SK-N-SH (cell line): Measurements from ENCODE around the gene SFTPA2. TPM values are rescaled to one million over a fixed set of nuclear protein-coding genes. Genes with fewer than 3 reads are reported as not detected.

Experiments used
- CTCF ChIA-PET: fragments of 300-600, 350-600 bp; formaldehyde crosslinking; extraction: SDS; loops from one replicate; lab custom pipeline; 2021; lab: Yijun Ruan, JAX
- POLR2A ChIA-PET: fragments of 350-600 bp; sonication (Branson Sonifier 250); formaldehyde crosslinking; extraction: SDS; loops from one replicate; lab custom pipeline; 2020; ENCODE audit warnings: antibody characterized with exemption, inconsistent platforms; lab: Yijun Ruan, JAX
- DNase-seq: peaks from one replicate; pipeline ENCODE4 v3.0.0; 2012
- H2AFZ ChIP-seq: fragments of 200-600 bp; sonication (generic); 2 replicates; pipeline ENCODE4 v1.8.1; 2016; ENCODE audit warnings: antibody characterized with exemption, mild to moderate bottlenecking, low read depth
- H3F3A ChIP-seq: fragments of 200-600 bp; sonication (generic); replicated peaks from 2 replicates; pipeline ENCODE3; 2016; ENCODE audit warnings: antibody characterized with exemption, mild to moderate bottlenecking; ENCODE audit not compliant: insufficient read depth
- H3K27ac ChIP-seq, 2 experiments: fragments of 200-500 bp in 1 of 2; fragments of 200-600 bp in 1 of 2; sonication (Bioruptor generic) in 1 of 2; sonication (generic), shearing (Covaris generic) in 1 of 2; 2 replicates each; pipeline versions ENCODE4 v1.5.1 to v1.6.1; 2014 to 2016; ENCODE audit warnings: low read depth in 2 of 2, inconsistent platforms in 1 of 2, low read length in 1 of 2, mild to moderate bottlenecking in 1 of 2, mixed read lengths in 1 of 2
- H3K27me3 ChIP-seq: fragments of 200-600 bp; sonication (generic), shearing (Covaris generic); 2 replicates; pipeline ENCODE4 v1.6.1; 2016; ENCODE audit warnings: mixed run types; ENCODE audit not compliant: insufficient read depth
- H3K36me3 ChIP-seq, 2 experiments: fragments of 200-500 bp in 1 of 2; fragments of 200-600 bp in 1 of 2; sonication (Bioruptor generic) in 1 of 2; sonication (generic) in 1 of 2; replicated peaks in 1 of 2; 2 replicates each; pipeline versions ENCODE3 to v1.5.1; 2014 to 2016; ENCODE audit warnings: low read length in 1 of 2, mild to moderate bottlenecking in 1 of 2; ENCODE audit not compliant: insufficient read depth in 2 of 2, control insufficient read depth in 1 of 2
- H3K4me1 ChIP-seq, 2 experiments: fragments of 200-500 bp in 1 of 2; fragments of 200-600 bp in 1 of 2; sonication (Bioruptor generic) in 1 of 2; sonication (generic), shearing (Covaris generic) in 1 of 2; 2 replicates each; pipeline versions ENCODE4 v1.5.1 to v1.6.1; 2014 to 2016; ENCODE audit warnings: low read depth in 1 of 2, low read length in 1 of 2, mixed run types in 1 of 2; ENCODE audit not compliant: insufficient read depth in 2 of 2, control insufficient read depth in 1 of 2
- H3K4me2 ChIP-seq: fragments of 200-600 bp; sonication (generic), shearing (Covaris generic); 2 replicates; pipeline ENCODE4 v1.6.1; 2017; ENCODE audit warnings: mixed run types
- H3K4me3 ChIP-seq, 2 experiments: fragments of 200-500 bp in 1 of 2; fragments of 200-600 bp in 1 of 2; sonication (Bioruptor generic) in 1 of 2; sonication (generic), shearing (Covaris generic) in 1 of 2; 2 replicates each; pipeline versions ENCODE4 v1.5.1 to v1.8.1; 2014 to 2016; ENCODE audit warnings: low read depth in 2 of 2, inconsistent platforms in 1 of 2, low read length in 1 of 2, mild to moderate bottlenecking in 1 of 2, mixed read lengths in 1 of 2, moderate library complexity in 1 of 2
- H3K79me2 ChIP-seq: fragments of 200-600 bp; sonication (generic); 2 replicates; pipeline ENCODE4 v1.8.1; 2017; ENCODE audit warnings: mild to moderate bottlenecking; ENCODE audit not compliant: insufficient read depth
- H3K9ac ChIP-seq: fragments of 200-600 bp; sonication (generic); 2 replicates; pipeline ENCODE4 v1.6.1; 2017; ENCODE audit warnings: mixed run types
- H3K9me2 ChIP-seq: fragments of 200-600 bp; sonication (generic); 2 replicates; pipeline ENCODE4 v1.6.1; 2017; ENCODE audit warnings: mixed run types
- H3K9me3 ChIP-seq: fragments of 200-600 bp; sonication (generic); 2 replicates; pipeline ENCODE4 v1.6.1; 2017; ENCODE audit warnings: mixed run types, mild to moderate bottlenecking, moderate library complexity
- H4K20me1 ChIP-seq: fragments of 200-600 bp; sonication (generic); 2 replicates; pipeline ENCODE4 v1.6.1; 2017; ENCODE audit warnings: mild to moderate bottlenecking, mixed run types; ENCODE audit not compliant: insufficient read depth
- CHD2 ChIP-seq: fragments of 150-350 bp; IDR thresholded peaks from 2 replicates; pipeline ENCODE4 v1.6.1; 2018; ENCODE audit warnings: low read length; ENCODE audit not compliant: partially characterized antibody
- FOSL2 ChIP-seq: IDR thresholded peaks from 2 replicates; pipeline ENCODE4 v1.4.0; 2012; ENCODE audit warnings: low read depth, mild to moderate bottlenecking, moderate library complexity, borderline replicate concordance
- POLR2AphosphoS5 ChIP-seq: IDR thresholded peaks from 2 replicates; pipeline ENCODE4 v1.6.1; 2012; ENCODE audit warnings: low read depth, low read length
- RAD21 ChIP-seq: IDR thresholded peaks from 2 replicates; pipeline ENCODE4 v1.6.1; 2012; ENCODE audit warnings: mild to moderate bottlenecking, low read length
- RXRA ChIP-seq: IDR thresholded peaks from 2 replicates; pipeline ENCODE4 v1.4.0; 2012; ENCODE audit warnings: low read depth, mild to moderate bottlenecking, borderline replicate concordance
- SMC3 ChIP-seq: IDR thresholded peaks from 2 replicates; pipeline ENCODE4 v1.6.1; 2012; ENCODE audit warnings: low read depth, low read length, improper control_type of control experiment
- TAF1 ChIP-seq: IDR thresholded peaks from 2 replicates; pipeline ENCODE4 v1.6.1; 2012; ENCODE audit warnings: low read depth, mild to moderate bottlenecking, low read length, moderate library complexity, borderline replicate concordance
- YY1 ChIP-seq: IDR thresholded peaks from 2 replicates; pipeline ENCODE4 v1.4.0; 2012; ENCODE audit warnings: low read depth, mild to moderate bottlenecking
- whole genome bisulfite sequencing: methylation state at CpG from one replicate; pipeline ENCODE4 v1.1.6; 2017; ENCODE audit warnings: low lambda C conversion rate; 5-methylcytosine and 5-hydroxymethylcytosine counted together
- polyA plus RNA-seq, 3 experiments: library from polyadenylated mRNA; depleted of rRNA; stranded (reverse); fragments of >200 nt; gene quantifications; 2 replicates each; pipeline ENCODE4 v1.2.3, GENCODE V29; 2012
- TF ChIP-seq, protein P1 (sequence below): fragments of 200-600 bp; sonication (generic); IDR thresholded peaks from 2 replicates; pipeline ENCODE4 v1.6.1; 2017; ENCODE audit warnings: antibody characterized with exemption, mild to moderate bottlenecking, moderate library complexity

The SFTPA2 gene
- not detected in 2 replicates for polyA plus RNA-seq (2012; rRNA removed)
- not detected in 2 replicates for polyA plus RNA-seq (2012; cell fraction: cytosol; rRNA removed)
- 0.02 TPM in 1 of 2 replicates, not detected in the other for polyA plus RNA-seq (2012; cell fraction: nucleus; rRNA removed)

DNA sequence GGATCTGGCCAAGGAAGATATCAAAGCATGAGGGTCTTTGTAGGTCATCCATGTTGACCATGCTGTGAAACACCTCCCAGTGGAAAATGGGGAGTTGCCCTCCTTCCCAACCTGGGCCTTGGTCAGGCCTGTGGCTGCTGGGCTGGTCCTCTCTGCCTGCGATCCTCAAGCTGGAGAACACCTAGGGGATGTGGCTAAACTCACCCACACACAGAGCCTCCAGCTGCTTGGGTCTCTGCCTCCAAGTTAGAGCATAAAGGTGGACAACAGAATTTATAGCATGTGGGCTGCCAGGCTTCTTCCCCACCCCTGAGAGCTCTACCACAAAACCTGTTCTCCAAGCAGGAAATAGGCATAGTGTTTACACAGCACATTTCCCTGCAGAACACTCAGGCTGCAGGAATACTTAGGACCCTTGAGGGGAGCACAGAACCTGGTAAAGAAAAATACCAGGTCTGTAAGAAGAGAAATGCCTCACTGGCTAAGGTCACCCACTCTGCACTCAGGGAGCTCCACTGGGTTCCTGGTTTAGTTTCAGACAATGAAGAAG lies at the start of gene SFTPA2:
Gene SFTPA2 (minus strand): TSS at position 248 of the 550 bp plus-strand sequence. CDS start 924 bp downstream, outside the sequence.
- 40% methylated on average over 1 of the region's 1 CpG for WGBS
- CTCF ChIA-PET = interaction anchor here (1.3 kb wide), 2 partner anchors 12 to 369 kb away, joined by 3 to 4 read pairs; no protein-coding TSS in a partner anchor
- H3K79me2 ChIP-seq = no peaks in the 10 kb centered on the region

DNA sequence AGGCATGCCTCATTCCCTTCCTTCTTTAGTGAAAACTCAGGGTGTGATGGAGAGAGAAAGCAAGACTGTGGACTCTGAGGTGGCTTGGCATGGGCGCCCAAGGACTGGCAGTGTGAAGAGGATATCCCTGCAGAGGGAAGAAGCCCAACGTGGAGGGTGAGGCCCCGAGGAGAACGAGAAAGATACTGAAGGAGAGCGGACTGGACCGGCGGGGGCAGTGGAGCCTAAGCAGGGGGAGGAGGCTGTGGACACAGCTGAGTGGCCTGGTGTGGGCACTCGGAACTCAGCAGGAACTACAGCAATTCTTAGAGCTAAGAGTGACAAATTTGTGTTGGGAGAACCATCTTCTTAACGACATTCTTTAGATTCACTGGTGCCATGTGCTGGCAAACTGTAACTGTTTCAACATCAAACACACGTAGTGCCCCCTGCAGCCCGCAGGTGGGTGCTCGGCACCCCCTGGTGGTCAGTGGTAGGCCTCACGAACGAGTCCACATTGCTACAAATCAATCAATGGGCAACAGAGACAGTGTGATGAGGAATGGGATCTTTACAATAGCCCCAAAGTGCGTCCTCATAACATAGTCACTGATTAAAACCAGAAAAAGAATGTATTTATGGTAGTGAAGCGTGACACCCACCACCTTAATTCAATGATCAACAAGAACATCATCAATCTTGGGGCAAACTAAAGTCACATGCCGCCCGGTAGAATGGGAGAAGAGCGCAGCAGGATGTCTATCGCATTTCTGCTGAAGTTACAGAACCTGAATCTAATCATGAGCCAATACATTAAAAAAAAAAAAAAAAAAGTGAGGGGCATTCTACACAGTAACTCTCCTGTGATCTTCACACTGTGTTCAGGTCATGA lies 48.5 kb upstream of the SFTPA2 start:
- H3K4me2 ChIP-seq = no peak overlapping the region
- no peaks in the 10 kb centered on the region for H3K27me3 ChIP-seq
- no peaks in the 10 kb centered on the region for H3K9me3 ChIP-seq
- H3K27ac ChIP-seq = no peak overlapping the region
- TF ChIP-seq, protein P1, sequence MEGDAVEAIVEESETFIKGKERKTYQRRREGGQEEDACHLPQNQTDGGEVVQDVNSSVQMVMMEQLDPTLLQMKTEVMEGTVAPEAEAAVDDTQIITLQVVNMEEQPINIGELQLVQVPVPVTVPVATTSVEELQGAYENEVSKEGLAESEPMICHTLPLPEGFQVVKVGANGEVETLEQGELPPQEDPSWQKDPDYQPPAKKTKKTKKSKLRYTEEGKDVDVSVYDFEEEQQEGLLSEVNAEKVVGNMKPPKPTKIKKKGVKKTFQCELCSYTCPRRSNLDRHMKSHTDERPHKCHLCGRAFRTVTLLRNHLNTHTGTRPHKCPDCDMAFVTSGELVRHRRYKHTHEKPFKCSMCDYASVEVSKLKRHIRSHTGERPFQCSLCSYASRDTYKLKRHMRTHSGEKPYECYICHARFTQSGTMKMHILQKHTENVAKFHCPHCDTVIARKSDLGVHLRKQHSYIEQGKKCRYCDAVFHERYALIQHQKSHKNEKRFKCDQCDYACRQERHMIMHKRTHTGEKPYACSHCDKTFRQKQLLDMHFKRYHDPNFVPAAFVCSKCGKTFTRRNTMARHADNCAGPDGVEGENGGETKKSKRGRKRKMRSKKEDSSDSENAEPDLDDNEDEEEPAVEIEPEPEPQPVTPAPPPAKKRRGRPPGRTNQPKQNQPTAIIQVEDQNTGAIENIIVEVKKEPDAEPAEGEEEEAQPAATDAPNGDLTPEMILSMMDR = peak; percentile 64
- TF ChIP-seq SMC3 (peak; percentile 72), YY1 (no peak), RAD21 (peak; percentile 66), TAF1 (no peak)
- no peak overlapping the region for H3K9ac ChIP-seq
- no peaks in the 10 kb centered on the region for H3K79me2 ChIP-seq
- H3F3A ChIP-seq = no peaks in the 10 kb centered on the region
- no peaks in the 10 kb centered on the region for H3K36me3 ChIP-seq
- H3K4me3 ChIP-seq = peak overlapping the region in 1 of 2 experiments; percentile 37; a peak in 1 of 4 replicates
- no peaks in the 10 kb centered on the region for H4K20me1 ChIP-seq
- DNase-seq = peak; percentile 66
- no peak overlapping the region for H2AFZ ChIP-seq
- POLR2A ChIA-PET = no interaction called here
- WGBS = 42% methylated on average over 20 of the region's 20 CpGs
- CTCF ChIA-PET = interaction anchor here (0.7 to 0.8 kb wide), 2 partner anchors 14 to 21 kb away, joined by 3 read pairs; no protein-coding TSS in a partner anchor
- no peaks in the 10 kb centered on the region for H3K4me1 ChIP-seq
- no peaks in the 10 kb centered on the region for H3K9me2 ChIP-seq

More for the DNA sequence above, at the start of gene SFTPA2:
- no peaks in the 10 kb centered on the region for H3F3A ChIP-seq
- no peak for TF ChIP-seq YY1
- no peak for TF ChIP-seq CHD2
- no peak for TF ChIP-seq RXRA
- no peak for TF ChIP-seq FOSL2
- TF ChIP-seq, protein P1 = no peak
- TF ChIP-seq POLR2AphosphoS5 = no peak
- TF ChIP-seq, all 33 proteins: peak for 0
- POLR2A ChIA-PET = interaction anchor here (0.6 kb wide), 1 partner anchor 268 kb away, joined by 3 read pairs; no protein-coding TSS in a partner anchor
- peaks cover 2% of the 10 kb centered on the region; the same call in 1 of the 2 replicates for H3K27me3 ChIP-seq
- no peaks in the 10 kb centered on the region for H3K9me3 ChIP-seq
- H3K9me2 ChIP-seq = no peaks in the 10 kb centered on the region
- H3K4me1 ChIP-seq = no peaks in the 10 kb centered on the region
- H2AFZ ChIP-seq = no peak within 1 kb of the TSS
- H4K20me1 ChIP-seq = no peaks in the 10 kb centered on the region
- H3K9ac ChIP-seq = no peak within 1 kb of the TSS
- H3K4me2 ChIP-seq = no peak within 1 kb of the TSS
- H3K36me3 ChIP-seq = no peaks in the 10 kb centered on the region
- no peak for DNase-seq
- no peak within 1 kb of the TSS for H3K4me3 ChIP-seq
- no peak within 1 kb of the TSS for H3K27ac ChIP-seq
